Germinal center (tissue), 1 donor: ENCODE measurements around the gene SLC23A2.
"Not testable (repeated sequence)": the region's sequence is repeated elsewhere in the genome, so short reads cannot be mapped to it uniquely, and the experiment has no call there.

Source experiments
- DNase-seq: peaks from one replicate; pipeline ENCODE4 v3.0.0; 2012; ENCODE audit warnings: mixed read lengths, low spot score

Gene SLC23A2

DNA sequence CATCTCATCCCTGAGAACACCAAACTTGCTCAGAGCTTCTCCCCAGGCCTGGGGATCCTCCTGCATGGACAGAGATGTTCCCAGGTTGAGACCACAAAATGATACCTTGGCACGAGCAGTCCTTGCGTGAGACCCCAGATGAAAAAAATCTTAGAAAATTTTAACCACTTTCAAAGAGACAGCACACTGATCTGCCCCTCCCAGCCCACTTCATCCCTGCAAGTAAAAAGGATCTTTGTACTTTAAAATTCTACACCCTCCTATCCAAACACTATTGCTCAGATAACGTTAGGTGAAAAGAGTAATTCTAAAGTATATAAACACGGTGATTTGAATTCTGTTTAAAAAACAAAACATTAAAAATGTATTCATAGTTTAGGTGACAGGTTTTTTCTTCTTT lies 98.5 kb downstream of the SLC23A2 start:
- DNase-seq: no peak

DNA sequence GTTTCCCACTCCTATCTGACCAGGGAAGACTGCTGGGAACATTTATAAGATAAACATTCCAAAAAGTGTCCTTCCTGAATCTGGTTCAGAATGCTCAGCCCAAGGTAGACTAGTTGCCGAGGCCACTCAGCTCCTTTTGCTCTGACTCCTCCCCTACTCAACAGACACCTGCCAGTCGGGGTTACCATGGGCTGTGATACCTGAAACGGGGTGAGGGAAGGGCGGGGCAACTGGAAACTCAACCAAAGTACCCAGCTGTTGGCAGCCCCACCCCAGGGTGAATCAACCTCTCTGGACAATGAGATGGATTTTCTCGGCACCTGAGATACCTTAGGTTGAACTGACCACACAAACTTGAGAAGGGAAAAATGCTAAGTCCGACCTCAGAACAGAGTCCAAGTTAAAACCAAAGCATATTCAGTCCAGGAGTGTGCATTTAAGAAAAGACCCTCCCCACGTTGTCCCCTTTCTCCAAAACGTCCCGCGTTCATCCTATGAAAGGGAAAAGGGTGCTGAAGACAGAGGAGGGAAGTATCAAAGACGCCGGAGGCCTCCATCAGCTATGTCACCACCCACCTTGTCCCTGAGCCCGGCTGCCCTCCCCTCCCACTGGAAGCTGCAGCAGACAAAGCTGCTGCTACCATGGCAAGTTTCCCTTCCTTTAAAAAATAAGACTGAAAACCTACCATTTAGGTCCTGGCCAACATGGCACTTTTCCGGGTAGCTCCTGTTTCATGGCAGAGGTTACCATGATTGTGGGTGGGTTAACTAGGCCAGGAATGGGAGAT lies 100.1 kb downstream of the SLC23A2 start:
- no peak for DNase-seq

DNA sequence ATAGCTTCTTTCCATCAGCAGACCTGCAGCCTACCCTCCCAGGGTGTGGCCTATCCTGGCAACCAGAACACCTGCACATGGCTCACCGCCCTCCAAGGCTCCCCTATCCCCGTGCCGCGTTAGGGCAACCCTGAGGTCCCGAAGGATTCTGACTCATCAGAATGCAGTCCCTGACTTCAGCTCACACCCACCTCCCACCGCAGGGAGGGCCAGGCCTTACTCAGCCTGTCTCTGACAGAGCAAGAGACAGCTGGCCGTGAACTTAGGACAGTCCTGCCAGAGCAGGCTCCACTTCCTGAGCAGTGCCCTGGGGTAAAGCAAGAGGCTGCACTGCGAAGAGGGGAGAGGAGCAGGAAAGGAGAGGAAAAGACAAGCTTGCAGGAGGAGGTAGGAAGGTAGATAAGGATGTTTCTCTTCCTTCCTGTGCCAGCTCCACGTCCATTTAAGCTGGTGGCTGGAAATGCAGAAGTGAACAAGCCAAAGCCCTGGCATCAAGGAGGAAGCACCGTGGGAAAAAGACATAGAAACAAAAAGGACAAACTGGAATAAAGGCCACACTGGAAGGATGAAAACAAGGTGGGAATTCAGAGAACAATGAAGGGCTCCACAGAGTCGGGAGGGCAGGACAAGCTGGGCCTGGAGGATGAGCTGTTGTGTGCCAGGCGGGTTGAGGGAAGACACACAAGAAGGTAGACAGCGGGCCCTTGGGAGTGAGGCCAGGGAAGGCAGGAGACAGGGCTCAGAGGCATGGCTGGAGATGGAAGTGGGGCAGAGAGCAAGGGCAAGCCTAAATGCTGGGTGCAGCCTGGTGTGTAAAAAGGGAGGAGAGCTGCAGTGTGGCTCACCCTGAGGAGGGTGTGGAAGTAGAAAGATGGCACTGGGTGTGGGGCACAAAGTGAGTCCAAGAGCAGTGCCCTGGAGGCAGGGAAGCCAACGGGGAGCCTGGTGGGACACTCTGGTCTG lies 102.7 kb downstream of the SLC23A2 start:
- DNase-seq: no peak

DNA sequence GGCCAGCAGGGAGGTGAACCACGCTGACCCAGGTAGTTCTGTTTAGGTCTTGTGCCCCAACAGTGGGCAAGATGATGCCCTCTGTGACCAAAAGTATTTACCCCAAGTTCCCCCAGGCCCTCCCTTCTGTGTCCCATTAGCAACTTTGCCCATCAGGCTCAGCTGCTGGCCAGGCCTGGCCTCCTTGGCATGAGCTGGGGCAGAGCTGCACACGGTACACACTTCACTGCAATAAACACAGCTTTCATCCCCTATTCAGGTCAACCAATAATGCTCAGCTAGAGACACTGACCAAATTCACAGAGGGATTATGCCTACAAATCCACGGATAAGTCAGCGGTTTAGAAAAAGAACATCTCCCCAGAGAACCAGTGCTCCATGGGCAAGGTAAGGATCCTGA lies 103.7 kb downstream of the SLC23A2 start:
- no peak for DNase-seq

DNA sequence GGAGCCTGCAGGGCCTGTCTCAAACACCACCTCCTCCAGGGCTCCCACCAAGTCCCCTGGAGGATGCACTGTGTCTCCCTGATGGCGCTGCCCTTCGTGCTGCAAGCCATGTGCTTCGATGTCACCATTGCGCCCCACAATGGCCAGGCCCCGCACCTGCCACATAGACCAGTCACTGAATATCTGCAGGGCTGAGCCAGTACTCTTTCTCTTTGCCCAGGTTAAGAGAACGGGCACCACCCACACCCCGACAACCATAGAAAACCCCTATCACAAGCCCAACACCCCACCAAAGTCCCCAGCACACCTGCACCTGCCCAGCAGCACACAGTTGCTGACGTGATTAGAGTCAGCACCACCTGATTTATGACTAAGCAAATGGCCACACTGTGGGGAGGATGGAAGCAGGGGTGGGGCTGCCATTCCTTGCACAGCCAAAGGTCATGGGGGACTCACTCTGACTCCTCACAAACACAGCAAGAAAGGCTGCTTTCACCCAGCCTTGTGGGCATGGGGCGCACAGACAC lies 104.3 kb downstream of the SLC23A2 start:
- DNase-seq: peak; percentile 10

DNA sequence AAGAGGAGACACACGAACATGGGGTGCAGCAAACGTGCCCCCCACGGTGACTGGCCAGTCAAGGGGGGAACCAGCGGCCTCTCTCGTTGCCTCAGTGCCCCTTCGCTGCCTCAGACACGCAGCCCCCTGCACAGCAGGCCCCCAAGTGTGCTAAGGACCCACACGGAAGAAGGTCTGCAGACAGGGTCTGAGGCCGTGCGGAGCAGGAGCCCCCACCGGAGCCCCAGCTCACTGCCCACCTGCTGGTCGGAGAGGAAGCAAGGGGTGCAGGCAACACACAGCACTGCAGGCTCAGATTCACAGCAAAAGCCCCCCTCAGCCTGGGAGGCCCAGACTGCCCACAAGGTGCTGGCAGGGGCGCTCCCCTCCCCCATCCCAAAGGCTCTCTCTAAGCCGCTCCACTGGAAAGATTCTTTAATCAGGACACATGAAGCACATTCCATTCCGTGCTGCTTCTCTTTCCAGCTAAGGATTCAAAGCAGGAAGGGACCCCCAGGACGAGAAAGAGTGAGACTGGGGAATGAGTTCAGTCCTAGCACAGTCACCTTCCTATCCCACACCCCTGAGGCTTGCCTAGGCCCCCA lies 105.1 kb downstream of the SLC23A2 start:
- DNase-seq: no peak

DNA sequence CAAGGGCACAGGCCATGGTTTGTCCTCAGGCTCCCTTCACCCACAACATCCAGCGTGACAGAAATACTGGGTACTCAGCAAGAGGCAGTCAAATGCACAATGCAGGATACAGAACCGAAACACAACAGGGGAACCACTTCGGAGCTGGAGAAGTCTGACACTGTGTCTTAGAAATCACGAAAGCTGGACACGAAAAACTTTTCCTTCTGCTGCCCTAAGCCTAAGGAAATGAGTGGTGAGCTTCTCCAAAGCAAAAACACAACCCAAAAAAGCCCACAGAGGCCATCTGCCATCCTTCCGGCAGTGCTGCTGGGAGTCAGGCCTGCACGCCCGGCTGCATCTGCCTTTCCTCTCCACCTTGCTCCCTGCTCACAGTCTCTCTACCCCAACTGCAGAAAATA lies 106.3 kb downstream of the SLC23A2 start:
- DNase-seq: no peak

DNA sequence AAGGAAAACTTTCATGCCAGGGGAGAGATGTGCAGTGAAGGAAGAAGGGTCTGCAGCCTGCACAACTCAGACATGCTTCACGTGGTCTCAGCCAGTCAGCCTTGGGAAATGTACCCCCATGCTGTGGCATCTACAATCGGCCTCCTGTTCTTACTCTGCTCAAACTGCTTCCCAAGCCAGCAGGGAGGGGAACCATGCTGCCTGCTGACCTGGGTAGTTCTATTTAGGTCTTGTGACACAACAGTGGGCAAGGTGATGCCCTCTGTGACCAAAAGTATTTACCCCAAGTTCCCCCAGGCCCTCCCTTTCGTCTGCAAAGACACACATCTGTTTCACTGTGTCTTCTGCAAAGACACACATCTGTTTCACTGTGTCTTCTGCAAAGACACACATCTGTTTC lies 106.9 kb downstream of the SLC23A2 start:
- DNase-seq: no peak

DNA sequence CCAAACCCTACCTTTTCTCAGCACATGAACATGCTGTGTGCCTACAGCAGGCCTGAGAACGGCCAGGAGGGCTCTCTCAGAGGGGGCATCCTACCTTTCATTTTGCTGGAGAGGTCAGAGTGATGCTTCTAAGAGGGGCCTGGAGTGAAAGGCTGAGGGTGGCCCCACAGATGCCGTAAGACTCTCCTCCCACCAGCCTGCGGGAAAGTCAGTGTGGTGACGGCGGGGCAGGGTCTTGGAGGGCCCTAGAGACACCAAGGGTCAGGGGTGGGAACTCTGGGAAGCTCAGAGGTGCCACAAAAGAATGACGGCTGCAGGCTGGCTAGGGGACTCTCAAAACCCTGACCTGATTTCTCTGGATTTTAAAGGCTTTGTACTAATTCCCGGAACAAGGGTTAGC lies 107.6 kb downstream of the SLC23A2 start:
- DNase-seq: no peak

DNA sequence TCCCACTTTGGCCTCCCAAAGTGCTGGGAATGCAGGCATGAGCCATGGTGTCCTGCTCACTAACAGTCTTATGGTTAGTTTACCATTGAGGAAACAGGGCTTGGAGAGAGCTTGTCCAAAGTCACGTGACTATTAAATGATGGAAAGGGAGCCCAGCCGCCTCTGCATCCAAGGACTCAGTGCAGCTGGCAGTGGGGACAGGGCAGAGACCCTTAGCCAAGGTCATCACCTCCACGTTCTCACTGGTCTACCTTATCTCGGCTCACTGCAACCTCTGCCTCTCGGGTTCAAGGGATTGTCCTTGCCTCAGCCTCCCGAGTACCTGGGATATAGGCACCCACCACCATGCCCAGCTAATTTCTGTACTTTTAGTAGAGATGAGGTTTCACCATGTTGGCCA lies 109.3 kb downstream of the SLC23A2 start:
- DNase-seq: no peak

DNA sequence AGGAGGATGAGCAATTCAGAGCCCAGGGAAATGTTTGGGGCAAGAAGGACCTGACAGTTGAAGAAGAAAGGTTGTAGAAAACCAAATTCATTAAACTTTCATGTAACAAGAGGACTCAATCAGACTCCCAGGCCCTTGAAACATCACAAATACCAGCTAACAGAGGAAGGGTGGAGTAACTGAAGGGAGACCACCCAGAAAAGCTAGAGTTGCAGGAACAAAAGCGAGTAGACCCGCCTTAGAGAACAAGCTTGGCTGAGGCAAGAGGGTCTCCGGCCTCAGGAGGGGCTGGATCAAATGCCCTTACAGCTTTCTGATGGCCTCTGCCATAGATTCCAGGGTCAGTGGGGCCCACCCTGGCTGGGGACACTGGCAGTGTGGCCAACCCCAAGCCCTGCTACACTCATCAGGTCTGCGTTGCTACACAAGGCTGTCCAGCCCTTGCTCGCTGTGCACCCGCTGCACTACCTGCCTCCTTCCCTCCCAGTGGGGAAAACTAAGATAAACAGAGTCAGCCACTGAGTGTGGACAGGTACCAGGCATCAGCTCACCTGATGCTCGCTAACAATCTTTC lies 110.0 kb downstream of the SLC23A2 start:
- no peak for DNase-seq

DNA sequence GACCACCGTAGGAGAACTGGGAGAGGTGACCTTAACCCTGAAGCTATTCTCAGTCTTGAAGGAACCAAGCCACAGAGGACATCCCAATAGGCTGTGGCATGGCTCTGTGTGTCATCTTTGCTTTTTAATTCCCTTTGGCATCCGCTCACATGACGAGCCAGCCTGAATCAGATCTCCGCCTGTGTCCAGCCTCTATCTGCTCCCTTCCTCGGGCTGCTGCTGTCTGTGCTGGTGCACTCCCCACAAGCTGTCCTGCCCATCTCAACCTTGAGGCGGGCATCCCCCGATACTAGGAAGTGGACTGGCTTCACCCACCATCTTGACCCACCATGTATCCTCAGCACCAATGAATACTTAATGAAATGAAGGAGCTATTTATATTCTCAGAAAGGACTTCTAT lies 111.9 kb downstream of the SLC23A2 start:
- no peak for DNase-seq

DNA sequence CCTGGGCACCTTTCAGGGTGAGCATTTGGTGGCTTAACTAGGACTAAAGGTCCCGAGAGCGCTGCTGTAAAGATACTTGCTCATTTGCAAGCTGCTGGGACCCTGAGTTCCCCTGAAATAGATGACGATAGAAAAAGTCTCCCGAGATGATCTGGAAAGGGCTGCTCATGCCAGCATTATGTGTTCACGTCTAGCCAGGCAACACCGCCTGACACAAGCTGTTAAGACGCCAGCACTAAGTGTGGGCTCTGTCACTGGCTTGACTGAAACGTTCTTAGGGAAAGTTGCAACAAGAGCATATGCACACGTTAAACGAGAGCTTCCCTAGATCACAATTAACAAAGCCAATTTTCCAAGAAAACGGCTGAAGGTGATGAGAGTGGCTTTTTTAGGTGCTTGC lies 113.7 kb downstream of the SLC23A2 start:
- no peak for DNase-seq

DNA sequence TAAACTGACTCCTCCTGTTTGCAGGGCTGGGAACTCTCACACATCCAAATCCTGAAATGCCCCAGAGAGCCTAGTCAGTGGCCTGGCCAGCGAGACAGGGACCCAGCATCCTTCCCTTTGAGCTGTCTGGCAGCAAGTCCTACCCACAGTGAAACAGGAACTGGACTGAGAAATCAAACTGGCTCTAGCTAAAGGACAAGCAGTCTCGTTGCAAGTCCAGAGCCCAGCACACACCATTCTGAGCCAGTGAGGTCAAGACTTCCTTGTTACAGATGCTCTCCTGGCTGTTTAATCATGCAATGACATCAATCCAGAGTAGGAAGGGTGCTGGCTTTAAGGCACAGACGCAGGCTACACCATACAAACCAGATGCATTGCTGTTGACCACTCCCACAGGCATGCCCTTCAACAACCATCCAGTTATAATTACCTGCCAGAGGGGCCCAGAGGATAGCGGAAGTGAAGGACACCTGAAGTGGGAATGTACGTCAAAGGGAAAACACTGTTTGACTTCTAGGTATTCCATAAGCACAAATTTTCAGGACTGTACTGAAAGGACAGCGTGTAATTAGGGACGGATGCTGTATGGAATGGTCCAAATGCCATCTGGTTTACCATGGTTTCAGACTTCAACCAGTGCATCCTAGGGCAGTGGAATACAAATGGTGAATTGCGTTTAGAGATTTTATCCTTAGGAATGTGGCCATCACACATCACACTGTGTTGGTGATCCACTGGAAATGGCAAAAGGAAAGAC lies 114.4 kb downstream of the SLC23A2 start:
- no peak for DNase-seq

DNA sequence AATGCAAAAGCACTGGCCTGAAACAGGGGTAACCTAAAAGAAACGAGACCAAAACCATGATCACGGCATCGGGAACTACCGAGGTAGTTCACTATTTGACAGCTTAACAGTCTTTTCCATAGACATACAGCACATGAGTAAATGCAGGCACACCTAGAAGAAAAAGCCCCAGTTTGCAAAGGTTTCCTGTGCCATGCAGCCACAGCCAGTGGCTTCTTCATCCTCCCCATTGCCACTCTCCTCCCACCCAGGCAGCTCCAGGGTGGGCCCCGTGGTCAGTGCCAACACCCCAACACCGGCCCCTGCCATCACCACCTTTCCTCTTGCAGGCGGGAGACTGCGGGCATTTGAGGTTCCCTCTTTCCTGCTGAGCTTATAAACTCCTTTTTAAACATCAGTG lies 115.4 kb downstream of the SLC23A2 start:
- DNase-seq: no peak

DNA sequence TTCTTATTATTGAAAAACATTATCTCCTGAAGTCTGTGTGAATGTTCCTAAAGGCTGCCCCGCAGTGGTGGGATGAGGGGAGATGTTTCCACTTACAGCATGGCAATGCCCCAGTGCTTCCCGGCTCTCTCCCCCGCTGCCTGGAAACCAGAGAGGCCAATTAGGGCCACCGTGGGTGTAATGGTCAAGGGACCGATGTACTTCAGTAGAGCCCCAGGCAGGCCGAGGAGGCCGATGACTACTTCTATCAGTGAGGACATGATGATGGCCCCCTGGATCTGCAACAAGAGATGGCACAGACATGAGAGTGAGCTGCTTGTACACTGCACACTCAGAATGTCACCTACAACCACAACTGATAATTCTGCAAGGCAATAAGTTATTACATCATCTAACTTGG lies 117.8 kb downstream of the SLC23A2 start:
- no peak for DNase-seq

DNA sequence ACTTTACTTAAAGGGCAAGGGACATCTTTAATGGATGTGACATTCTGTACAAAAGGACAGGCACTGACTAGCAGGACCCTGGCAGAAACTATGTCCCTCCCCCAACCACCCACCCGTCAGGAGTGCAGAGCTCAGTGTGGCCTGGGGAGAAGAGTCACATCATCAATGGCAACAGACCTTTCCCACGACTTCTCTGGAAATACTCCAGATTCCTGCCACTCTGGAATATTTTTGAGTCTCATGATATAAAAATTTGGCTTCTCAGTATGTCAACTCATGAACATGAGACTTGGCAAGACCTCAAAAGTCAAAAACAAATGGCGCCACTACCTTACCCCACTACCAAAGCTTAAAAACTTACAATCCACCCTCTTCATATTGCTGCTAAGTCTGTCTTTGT lies 118.3 kb downstream of the SLC23A2 start:
- DNase-seq: no peak

DNA sequence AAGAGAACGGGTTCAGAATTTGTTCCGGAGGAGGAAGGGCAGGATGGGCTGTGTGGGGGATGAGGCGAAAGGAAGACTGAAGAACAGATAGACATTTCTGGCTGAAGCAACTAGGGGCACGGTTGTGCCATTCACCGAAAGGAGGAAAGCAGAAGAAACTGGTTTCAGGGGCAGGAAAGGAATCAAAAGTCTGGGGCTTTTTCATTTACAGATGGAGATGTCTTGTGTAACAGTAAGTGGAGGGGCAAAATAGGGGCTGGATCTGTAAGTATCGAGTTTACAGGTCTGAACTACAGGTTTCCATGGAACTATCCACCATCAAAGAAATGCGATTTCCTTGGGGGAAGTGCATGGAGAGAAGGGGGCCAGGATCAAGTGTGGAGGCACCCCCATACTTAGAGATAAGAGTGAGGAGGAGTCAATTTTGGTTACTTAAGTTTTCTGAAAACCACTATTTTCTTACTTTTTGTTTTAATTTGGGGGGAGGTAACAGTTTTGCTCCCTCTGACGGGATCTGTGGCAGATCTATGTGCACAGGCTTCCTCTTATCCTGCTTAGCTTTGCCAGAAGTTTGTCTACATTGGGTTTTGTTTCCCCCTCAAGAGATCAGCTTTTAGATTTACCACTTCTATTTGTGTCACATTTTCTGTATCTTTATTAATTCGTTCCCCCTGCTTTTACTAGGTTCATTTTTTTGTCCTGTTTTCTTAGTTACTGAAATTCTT lies 120.1 kb downstream of the SLC23A2 start:
- DNase-seq: no peak

DNA sequence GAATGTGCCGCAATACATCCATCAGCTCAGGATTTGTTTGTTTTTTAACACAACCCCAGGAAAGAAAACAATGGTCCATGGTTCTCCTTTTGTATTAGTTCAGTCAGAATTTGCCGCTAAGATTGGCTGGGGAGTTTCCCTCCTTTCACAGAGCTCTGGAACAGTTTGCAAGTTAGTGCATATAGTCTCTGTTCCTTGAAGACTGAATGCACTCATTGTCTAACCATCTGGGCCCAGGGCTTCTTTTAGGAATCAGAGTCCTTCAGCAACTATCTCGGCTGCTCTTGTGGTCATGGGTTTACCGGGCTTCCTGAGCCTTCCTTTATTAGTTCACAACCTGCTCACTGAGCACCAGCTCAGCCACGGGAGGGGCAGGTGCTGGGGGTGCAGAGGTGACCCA lies 121.3 kb downstream of the SLC23A2 start:
- no peak for DNase-seq

DNA sequence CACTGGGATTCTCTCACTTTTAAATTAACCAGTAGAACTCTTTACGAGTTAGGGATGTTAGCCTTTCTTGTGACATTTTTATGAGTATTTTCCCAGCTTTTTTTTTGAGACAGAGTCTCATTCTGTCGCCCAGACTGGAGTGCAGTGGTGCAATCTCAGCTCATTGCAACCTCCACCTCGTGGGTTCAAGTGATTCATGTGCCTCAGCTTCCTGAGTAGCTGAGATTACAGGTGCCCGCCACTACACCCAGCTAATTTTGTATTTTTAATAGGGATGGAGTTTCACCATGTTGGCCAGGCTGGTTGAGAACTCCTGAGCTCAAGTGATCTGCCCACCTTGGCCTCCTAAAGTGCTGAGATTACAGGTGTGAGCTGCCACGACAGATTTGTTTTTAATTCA lies 123.2 kb downstream of the SLC23A2 start:
- not testable (repeated sequence) for DNase-seq

DNA sequence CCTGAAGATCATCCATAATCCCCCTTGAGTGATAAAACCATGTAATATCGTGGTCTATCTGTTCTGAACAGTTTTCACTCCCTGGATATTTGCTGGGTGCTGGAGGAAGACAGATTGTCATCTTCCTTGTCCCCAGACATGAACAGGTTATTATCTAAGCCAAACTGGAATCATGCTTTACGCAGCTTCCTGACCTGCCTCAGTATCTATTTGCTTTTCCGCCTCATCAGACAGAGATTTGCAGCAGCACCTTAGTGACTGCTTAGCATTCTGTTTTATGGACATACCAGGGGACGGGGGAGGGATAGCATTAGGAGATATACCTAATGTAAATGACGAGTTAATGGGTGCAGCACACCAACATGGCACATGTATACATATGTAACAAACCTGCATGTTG lies 124.6 kb downstream of the SLC23A2 start:
- DNase-seq: no peak
